Activated CD4-positive, alpha-beta T cell treated with anti-CD3 and anti-CD28 coated beads for 1 hour (primary cell): ENCODE results near the gene GALNT16.
"Not testable (repeated sequence)": the region's sequence is repeated elsewhere in the genome, so short reads cannot be mapped to it uniquely, and the experiment has no call there.

ENCODE experiments used
- DNase-seq: peaks from one replicate; pipeline ENCODE4 v3.0.0-alpha.2; 2020

The GALNT16 gene

GRCh38 chr14:69373104-69373503 lies 113.1 kb downstream of the GALNT16 start:
- no peak for DNase-seq

DNA sequence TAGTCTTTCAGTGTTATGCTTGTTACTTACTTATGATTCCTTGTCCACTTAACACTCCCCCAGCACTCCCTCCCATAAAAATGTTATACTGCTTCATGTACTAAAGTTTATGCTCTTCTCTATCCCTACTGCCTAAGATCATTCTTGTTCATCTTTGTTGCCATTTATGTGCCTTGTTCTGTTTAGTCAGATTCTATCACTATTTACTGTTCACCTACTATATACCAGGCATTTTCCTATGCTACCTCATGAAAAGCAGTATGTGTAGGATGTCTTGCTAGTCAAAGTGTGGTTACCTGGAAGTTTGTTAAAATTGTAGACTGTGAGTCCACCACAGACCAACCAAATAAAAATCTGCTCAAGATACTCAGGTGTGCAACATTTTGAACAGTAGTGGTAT lies 114.3 kb downstream of the GALNT16 start:
- no peak for DNase-seq

GRCh38 chr14:69375182-69375581 lies 115.2 kb downstream of the GALNT16 start:
- no peak for DNase-seq

DNA sequence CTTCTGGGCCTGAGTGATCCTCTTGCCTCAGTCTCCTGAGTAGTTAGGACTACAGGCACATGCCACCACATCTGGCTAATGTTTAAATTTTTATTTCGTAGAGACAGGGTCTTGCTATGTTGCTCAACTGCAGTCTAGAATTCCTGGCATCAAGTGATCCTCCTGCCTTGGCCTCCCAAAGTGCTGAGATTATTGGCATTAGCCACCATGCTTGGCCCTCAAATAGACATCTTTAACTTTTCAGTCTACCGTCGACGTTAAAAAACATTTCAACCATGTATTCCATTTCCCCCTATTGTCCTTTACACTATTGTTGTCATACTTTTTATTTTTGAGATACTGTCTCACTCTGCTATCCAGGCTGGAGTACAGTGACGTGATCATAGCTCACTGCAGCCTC lies 115.8 kb downstream of the GALNT16 start:
- no peak for DNase-seq

DNA sequence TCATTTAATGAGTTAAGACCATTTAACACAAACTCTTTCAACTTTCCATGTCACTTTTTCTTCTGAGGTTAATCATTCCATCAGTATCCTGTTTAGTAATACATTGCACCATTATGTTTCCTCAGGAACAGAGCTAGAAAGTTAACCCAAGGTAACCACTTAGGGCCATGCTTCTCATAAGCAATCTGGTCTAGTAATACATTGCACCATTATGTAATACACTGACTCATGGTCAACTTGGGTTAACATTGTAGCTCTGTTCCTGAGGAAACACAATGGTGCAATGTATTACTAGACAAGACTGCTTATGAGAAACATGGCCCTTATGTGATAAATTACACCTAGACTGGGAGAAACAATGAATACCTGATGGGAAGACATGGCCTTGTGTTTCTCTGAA lies 116.5 kb downstream of the GALNT16 start:
- no peak for DNase-seq

- no peak for DNase-seq
Measured at GRCh38 chr14:69378274-69378673, 118.3 kb downstream of the GALNT16 start.

DNA sequence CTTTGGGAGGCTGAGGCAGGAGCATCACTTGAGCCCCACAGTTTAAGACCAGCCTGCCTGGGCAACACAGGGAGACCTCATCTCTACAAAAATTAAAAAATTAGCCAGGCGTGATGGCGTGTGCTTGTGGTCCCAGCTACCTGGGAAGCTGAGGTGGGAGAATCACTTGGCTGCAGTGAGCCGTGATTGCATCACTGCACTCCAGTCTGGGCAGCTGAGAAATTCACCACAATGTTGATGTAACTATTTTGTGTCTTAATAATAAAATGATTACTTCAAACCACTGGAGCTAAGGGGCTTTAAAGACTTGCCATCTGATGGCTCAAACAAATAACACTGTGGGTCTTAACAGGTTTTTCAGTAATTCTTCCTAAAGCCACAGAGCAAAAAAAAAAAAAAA lies 127.4 kb downstream of the GALNT16 start:
- DNase-seq: no peak

DNA sequence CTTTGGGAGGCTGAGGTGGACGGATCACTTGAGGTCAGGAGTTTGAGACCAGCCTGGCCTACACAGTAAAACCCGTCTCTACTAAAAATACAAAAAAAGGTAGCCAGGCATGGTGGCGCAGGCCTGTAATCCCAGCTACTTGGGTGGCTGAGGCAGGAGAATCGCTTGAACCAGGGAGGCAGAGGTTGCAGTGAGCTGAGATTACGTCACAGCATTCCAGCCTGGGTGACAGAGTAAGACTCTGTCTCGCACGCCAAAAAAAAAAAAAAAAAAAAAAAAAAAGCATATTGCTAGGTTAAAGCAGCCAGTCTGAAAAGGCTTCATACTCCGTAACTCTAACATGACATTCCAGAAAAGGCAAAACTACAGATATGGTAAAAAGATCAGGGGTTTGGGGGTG lies 131.4 kb downstream of the GALNT16 start:
- DNase-seq: not testable (repeated sequence)

- DNase-seq: no peak
Measured at GRCh38 chr14:69392481-69392880, 132.5 kb downstream of the GALNT16 start.

DNA sequence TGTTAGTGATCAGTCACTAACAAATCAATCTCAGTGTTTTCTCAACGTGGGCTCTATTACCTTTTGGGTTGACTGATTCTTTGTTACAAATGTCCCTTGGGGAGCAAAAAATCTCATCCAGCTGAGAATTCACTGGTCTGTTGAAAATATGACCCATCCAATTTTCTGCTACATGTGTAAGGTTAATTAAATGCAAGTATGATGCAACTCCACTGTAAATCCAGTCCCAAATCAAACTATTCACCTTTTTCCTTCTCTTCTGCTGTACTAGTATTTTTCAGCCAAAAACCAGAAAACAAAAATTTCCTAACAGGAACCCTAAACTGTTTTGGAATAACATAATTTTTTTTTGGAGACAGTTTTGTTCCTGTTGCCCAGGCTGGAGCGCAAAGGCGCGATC lies 136.0 kb downstream of the GALNT16 start:
- DNase-seq: no peak

DNA sequence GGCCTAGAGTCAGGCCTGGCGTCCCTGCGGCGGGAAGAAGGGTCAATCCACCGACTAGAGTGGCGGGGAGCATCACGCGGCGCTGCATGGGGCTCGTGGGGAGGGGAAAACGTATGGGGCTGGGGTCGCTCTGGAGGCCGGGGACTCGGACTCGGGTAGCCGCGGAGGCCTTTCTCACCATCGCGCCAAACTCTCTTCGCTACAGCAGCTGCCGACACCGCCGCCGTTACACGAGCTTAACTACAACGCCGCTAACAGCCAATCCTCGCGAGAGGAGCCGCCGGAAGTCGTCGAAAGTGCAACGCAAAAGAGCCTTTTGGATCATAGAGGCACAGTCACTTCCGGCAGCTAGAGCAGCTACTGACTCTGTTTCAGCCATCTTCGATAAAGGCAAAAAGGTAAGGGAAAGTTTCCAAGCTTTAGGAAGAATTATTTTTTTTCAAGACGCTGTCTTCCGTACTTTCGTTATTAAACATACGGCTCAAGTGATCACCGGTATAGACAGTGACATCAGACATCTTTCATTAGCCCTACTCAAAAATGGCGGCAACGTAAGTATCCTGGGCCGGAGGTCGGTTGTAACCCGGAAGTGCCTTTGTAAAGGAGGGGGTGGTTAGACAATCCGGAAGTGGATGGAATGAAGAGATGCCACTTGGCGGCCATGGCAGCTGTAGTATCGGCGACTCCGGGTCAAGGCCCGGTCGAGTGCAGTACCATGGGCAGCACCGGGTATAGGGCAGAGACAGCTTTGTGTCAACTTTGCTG lies 138.3 kb downstream of the GALNT16 start, which contains the start of the genes ERH and SLC39A9:
Gene ERH (minus strand): TSS at position 247 of the 765 bp plus-strand sequence. CDS start 66 bp downstream, at position 181.
Gene SLC39A9 (plus strand): TSS at position 640 of the 765 bp plus-strand sequence. CDS start 678 bp downstream, outside the sequence.
- DNase-seq: peak; percentile 91

DNA sequence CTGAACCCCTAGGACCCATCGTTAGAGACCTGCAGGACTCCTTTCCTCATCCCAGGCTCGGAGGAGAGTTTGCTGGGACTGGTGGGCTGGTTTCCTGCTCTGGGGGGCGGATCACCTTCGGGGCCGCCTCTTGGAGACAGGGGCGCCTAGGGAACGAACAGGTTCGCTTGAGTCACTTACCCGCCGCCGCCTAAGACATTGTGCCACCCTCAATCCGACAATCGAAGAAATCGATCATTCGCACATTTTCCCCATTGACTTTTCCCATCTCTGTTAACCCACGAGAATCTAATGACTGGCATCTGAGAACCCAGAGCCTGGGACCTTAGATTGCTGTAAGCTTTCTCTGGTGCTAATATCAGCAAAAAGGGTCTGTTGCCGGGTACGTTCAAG lies 138.9 kb downstream of the GALNT16 start:
- no peak for DNase-seq

DNA sequence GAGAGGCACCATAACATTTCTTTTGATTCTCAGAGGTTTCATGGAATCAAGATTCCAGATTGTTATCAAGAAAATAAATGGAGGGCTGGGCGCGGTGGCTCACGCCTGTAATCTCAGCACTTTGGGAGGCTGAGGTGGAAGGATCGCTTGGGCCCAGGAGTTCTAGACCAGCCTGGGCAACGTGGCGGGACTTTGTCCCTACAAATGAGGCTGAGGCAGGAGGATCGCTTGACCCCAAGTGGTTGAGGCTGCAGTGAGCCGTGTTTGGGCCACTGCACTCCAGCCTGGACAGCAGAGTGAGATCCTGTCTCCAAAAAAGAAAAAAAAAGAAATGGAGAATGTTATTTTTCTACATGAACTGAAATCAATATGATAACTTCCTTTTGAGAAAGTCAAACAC lies 139.8 kb downstream of the GALNT16 start:
- no peak for DNase-seq

- no peak for DNase-seq
Measured at GRCh38 chr14:69400154-69400553, 140.2 kb downstream of the GALNT16 start.

- no peak for DNase-seq
Measured at GRCh38 chr14:69401841-69402240, 141.9 kb downstream of the GALNT16 start.

GRCh38 chr14:69404478-69404877 lies 144.5 kb downstream of the GALNT16 start:
- DNase-seq: no peak

DNA sequence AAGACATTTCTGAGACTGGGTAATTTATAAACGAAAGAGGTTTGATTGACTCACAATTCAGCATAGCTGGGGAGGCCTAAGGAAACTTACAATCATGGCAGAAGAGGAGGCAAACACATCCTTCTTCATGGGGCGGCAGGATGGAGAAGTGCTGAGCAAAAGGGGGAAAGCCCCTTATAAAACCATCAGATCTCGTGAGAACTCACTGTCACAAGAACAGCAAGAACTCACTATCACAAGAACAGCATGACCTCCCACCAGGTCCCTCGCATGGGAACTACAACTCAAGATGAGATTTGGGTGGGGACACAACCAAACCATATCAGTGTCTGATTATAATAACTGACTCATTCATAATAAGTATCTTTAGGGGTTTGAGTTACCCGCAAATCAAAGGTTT lies 144.9 kb downstream of the GALNT16 start:
- DNase-seq: no peak

DNA sequence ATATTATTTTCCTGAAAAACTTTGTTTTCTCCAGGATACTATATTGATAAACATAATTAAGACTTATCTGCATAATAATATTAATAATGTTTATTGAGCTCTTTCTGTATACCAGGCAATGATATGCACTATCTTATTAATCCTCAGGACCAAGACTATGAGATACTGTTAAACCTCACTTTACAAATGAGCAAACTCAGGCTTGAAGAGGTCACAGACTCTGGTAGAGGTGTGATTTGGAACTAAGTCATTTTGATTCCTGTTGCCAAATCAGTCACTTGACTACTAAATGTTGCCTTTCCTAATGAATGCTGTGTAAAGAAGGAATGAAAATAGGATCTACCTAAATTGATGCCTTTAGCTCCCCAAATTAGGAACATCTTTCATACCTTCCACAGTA lies 145.8 kb downstream of the GALNT16 start:
- no peak for DNase-seq
